HG02623 (cell line): Measurements from ENCODE around the gene FLNB.
"Not testable (repeated sequence)": the region's sequence is repeated elsewhere in the genome, so short reads cannot be mapped to it uniquely, and the experiment has no call there.

Source experiments
- ATAC-seq: cut with Tn5 transposase; IDR thresholded peaks from one replicate; pipeline ENCODE4 v1.9.1; 2021; ENCODE audit warnings: moderate library complexity; ENCODE audit not compliant: unreplicated experiment

Gene FLNB

GRCh38 chr3:58197588-58197987 is 189.4 kb downstream of the FLNB start:
- ATAC-seq, result no peak

DNA sequence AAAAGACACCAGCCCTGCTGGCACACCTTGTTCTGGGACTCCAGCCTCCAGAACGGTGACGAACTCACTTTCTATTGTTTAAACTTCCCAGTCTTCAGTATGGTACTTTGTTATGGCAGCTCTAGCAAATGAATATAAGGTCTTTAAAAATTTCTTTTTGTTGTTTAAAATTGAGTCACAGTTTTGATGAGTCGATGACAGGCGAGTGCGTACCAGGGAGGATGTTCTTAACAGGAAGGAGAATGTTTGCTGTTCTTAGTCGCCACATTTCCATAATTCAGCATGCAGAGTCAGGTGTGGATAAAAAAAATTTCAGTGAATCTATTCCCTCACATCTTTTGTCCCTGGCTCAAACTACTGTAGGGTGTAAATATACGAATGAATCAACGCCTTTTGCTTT is 190.1 kb downstream of the FLNB start:
- ATAC-seq, result no peak

DNA sequence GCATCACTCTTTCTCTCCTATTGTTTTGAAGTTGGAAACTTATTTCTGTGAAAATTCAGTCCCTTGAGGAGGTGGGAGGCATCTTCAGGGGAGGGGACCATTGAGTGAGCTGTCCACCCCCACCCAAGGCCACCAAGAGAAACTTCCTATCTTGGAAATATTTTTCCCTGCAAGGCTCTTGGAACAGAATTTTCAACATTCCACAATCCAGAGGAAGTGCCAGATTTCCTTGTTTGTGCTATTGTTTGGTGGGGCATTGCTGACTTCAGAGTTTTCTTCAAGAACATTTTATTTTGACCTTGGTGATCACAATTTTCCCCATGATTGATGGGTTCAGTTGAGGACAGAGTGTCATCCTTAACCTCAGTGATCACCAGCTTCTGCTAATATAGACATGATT is 190.6 kb downstream of the FLNB start:
- no peak for ATAC-seq

DNA sequence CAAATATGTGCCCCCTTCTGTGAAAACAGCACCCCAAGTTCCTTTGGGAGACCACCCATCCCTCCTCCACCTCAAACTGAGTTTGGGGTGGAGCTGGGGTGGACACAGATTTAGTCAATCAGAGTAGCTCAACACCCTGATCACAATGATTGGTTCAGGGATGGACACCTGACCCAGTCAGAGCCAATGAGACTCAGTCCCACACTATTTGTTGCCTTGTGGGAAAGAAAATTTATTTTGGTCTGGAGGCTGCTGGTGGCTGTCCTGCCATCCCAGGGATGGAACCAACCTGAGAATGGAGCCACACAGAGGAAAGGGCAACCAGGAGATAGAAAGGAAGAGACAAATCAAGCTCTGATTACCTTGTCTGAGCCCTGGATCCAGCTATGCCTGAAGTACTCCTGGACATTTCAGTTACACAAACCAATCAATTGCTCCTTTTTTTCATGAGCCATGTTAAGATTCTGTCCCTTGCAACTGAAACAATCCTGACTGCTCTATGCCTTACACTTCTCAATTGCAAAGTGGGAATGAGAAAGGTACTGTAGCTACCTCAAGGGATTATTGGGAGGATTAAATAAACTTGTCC is 192.0 kb downstream of the FLNB start:
- ATAC-seq, result no peak

DNA sequence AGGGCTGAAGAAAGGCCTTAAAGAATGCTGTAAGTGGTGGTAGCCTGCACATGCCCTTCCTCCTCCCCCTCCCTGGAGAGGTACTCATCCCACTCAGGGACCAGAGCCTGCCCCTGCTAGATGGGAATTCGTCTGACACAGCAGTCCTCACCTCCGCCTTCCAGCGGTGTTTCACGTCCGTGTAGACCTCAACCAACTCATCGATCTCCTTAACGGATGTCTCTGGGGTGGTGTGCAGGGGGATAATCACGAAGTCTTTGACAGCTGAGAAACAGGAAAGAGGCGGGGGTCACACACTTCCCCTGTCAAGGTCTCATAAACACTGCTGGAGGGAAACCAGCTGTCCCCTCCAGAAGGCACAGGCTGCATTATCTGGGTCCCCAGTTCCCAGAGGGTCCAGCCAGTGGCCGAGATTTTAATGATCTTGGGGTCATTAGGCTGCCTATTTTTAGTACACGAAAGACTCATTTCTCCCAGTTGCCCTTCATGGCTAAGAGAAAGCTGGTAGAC is 192.7 kb downstream of the FLNB start:
- ATAC-seq, result no peak

DNA sequence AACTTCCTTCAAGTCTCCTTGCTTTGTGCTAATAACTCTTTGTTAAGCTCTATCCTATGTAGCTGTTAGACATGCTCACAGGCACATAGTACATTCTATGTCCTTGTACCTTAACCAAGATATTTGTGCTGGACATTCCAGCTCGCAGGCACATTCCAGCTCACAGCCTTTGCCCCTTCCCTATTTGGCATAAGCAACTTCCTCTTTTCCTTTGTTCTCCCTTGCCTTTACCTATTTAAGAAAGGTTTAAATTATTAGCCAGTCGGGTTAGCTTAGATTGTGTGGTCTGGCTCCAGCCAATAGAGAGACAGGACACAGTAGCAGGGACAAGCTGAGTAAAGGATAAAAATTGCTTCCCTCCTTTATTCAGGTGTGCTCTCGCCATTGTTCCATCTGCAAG is 193.2 kb downstream of the FLNB start:
- ATAC-seq, result not testable (repeated sequence)

GRCh38 chr3:58202917-58203360 is 194.7 kb downstream of the FLNB start:
- peak; percentile 88 for ATAC-seq

- no peak for ATAC-seq
Observed at GRCh38 chr3:58203541-58203940, 195.3 kb downstream of the FLNB start.

- ATAC-seq, result no peak
Observed at GRCh38 chr3:58204720-58205119, 196.5 kb downstream of the FLNB start.

- no peak for ATAC-seq
Observed at GRCh38 chr3:58205981-58206380, 197.8 kb downstream of the FLNB start.

DNA sequence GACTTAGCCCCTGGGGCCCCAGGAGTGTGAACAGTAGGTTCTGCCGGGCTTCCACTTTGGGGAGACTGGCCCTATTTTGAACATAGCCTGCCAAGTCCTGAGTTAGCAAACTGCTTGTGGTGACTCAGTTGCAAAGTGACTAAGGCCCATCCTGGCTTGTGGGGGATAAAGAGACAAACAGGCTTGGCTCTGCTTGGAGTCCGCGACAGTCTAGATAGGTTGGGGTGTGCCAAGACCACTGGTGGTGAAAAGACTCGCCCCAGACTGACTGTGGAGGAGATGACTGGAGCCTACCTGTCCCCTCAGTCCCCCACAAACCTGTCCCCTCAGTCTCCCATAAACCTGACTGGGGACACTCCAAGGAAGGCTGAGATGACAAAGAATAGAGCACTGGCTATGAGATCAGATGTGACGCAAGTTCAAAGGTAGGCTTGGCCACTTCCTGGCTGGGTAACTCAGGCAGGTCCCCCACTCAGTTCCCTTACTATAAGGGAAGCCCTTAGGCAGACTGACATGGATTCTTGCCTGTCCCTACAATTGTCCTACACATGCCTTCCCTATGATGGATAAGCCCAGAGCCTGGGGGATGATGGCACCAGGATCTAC is 198.3 kb downstream of the FLNB start:
- ATAC-seq, result no peak

DNA sequence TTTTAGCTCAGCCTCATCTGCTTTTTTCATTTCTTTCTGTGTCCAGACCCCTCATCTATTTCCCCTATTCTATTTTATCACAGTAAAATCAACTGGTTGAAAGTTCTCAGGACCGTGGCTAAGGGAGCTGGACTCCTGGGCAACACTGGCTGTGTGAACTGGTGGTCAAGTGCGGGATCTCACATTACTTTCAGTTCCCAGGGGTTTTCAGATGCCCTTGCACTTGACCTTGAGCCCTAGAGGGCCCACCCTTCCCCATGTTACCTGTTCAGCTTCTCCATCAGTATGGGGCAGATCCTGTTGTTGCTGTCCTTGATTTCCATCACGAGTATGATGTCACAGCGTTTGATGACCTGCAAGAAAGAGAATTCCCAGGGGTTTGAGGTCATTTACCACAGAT is 199.7 kb downstream of the FLNB start:
- ATAC-seq, result no peak

DNA sequence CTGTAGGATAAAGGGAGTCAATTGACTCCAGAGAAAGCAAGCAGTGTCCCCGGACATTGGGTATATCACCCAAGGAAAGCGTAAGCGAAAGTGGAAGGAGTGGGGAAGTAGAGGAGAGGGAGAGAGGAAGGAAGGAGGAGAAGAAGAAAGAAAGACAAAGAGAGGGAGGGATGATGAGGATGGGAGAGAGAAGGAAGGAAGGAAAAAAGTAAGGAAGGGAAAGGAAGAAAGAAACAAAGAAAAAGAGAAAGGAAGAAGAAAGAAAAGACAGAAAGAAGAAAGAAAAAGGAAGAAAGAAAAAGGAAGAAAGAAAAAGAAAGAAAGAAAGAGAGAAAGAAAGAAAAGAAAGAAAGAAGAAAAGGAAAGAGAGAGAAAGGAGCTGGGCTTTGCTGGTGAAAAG is 201.7 kb downstream of the FLNB start:
- ATAC-seq, result no peak

DNA sequence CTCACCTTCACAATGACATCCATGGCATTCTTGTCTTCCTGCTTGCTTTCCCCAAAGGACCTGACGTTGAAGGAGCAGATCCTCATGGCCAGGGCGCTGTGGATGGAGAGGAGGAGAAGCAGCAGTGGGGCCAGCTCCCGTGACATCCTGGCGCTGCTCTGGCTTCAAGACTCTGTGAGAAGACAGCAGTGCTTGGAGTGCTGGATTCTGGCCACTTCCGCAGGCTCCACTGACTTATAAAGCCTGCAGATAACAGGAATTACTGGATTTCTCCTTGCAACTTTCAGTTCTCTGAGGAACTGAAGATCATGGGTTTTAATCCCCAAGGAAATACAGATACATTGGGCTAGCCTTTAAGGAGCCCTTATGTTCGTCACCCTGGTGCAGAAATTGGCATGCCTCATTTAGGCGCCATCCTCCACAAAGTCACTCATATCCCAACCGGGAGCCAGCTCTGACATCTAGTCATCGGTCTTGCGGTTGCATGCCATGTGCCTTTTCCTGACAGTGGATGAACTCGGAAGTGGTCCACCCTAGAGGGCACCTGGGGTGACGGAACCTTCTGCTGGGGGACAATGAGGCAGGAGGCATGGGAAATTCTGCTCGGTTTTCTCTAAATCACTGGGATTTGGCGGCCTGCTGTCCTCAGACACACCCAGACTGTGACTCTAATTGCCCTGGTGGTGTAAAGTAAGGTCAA is 202.7 kb downstream of the FLNB start, which contains the start of gene DNASE1L3:
Gene DNASE1L3, minus strand, starts transcription at position 212 of the 700 bp plus-strand sequence. Its CDS starts 66 bp downstream, at position 146.
- no peak for ATAC-seq

- peak; percentile 72 for ATAC-seq
Observed at GRCh38 chr3:58214484-58215316, 206.5 kb downstream of the FLNB start.

DNA sequence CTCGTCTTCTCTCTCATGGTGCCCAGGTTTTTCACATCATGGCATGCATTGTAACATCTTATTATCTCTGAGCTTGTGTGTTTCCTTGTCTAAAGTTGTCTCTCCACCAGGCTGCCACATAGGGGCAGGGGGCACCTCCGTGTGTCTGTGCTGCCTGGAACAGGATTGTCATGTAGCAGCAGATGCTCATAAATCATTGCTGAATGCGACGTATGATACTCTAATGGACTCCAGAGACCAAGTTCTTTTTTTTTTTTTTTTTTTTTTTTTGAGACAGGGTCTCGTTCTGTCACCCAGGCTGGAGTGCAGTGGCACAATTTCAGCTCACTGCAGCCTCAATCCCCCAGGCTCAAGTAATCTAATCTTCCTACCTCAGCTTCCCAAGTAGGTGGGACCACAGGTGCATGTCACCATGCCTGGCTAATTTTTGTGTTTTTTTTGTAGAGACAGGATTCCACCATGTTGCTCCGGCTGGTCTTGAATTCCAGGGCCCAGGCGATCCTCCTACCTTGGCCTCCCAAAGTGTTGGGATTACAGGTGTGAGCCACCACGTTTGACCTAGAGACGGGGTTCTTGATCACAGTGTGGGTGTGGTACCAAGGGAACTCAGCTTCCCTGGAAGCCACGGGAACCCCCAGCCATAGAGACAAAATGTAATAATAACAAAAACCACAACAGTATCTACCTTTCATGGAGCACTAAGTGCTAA is 207.2 kb downstream of the FLNB start:
- ATAC-seq, result no peak

DNA sequence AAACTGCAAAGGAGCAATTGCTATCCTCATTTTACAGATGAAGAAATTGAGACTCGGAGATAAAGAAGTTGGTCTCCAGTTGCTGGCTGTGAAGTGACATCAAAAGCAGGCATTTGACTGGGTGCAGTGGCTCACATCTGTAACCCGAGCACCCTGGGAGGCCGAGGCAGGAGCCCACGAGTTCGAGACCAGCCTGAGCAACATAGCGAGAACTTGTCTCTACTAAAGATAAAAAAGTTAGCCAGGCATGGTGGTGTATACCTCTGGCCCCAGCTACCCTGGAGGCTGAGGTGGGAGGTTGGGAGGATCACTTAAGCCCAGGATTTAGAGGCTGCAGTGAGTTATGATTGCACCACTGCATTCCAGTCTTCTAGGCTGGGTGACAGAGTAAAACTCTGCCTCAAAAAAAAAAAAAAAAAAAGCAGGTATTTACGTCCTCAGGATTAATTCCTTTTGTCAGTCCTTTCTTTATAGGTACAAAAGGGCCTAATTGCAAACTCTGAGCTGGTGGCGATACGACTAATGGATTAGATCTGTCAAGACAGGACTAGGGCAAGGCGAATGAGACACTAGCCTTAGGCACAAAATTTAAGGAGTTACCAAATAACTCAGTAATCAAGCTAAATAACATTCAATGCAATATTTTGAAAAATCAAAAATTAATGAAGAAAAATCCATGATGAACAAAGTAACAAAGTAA is 208.4 kb downstream of the FLNB start:
- ATAC-seq, result no peak

DNA sequence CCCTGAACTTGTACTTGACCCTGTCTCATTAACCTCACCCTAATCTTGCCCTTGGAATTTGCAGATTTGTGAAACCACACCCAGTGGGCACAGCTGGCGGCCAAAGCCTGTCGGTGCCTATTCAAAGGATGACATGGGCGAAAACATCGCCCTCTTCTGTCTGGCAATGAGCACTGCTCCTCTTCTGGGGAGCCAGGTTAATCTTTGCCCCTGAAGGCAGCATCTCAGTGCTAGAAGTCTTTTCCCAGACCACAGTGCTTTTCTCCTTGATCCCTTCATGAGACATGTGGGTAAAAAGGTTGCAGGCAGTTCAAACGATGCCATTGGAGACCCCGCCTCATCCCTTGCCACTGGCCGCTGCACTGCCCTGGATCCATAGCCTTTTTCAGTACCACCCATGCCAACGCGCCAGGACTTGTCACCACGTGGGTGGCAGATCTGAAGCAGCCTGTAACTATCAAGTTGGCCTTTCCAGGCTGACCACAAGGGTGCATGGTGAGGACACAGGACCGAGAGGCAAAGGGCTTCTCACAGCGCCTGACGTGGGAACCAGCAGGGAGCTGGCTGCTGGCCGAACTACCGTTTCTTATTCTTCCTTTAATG is 209.1 kb downstream of the FLNB start:
- peak; percentile 27 for ATAC-seq

- no peak for ATAC-seq
Observed at GRCh38 chr3:58218904-58219303, 210.7 kb downstream of the FLNB start.
